ENCODE results near the gene CAV1. TPM values are rescaled to one million over a fixed set of nuclear protein-coding genes. Genes with fewer than 3 reads are reported as not detected.

CAV1 gene
- total RNA-seq, 4 donors from 2014 or later = 301 to 490 (median 321) TPM

DNA sequence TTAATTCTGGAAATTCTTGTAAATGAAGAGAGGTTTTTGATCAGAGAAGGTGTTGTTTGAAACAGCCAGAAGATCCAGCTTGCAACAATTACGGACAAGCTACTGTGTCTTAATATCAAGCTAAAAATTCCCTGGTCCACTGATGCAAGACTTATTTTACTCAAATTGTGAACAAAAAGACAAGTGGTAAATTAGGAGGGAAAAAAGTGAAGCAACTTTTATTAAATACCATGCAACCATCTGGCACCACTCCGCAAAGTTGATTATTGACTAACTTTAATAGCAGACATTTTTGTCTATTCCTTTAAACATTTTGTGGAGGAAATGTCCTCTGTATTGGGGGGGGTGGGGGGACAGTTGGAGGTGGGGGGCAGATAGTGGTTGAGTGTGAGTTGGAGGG lies 30.4 kb upstream of the CAV1 start:
- H3K4me1 ChIP-seq = peaks cover 22 to 24% of the 10 kb centered on the region in 2 donors
- WGBS, 2 donors = 96% methylated on average over 2 of the region's 2 CpGs
- no peak overlapping the region for H3K4me3 ChIP-seq (replicated peaks in 1 of 3)
- intact Hi-C loops (cut with DNase I) = no loop called here
- TF ChIP-seq POLR2A (IDR thresholded peaks at IDR 0.05) = no peak
- TF ChIP-seq, protein P1, sequence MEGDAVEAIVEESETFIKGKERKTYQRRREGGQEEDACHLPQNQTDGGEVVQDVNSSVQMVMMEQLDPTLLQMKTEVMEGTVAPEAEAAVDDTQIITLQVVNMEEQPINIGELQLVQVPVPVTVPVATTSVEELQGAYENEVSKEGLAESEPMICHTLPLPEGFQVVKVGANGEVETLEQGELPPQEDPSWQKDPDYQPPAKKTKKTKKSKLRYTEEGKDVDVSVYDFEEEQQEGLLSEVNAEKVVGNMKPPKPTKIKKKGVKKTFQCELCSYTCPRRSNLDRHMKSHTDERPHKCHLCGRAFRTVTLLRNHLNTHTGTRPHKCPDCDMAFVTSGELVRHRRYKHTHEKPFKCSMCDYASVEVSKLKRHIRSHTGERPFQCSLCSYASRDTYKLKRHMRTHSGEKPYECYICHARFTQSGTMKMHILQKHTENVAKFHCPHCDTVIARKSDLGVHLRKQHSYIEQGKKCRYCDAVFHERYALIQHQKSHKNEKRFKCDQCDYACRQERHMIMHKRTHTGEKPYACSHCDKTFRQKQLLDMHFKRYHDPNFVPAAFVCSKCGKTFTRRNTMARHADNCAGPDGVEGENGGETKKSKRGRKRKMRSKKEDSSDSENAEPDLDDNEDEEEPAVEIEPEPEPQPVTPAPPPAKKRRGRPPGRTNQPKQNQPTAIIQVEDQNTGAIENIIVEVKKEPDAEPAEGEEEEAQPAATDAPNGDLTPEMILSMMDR (IDR thresholded peaks at IDR 0.05) = no peak
- no peaks in the 10 kb centered on the region for H3K27me3 ChIP-seq
- H3K36me3 ChIP-seq = no peaks in the 10 kb centered on the region
- no peak for DNase-seq
- H3K9me3 ChIP-seq = no peaks in the 10 kb centered on the region
- peak overlapping the region in 2 of 3 donors; percentile 49 for H3K27ac ChIP-seq

- intact Hi-C loops (cut with DNase I) = no loop called here
- Histone ChIP-seq H3K4me1 (peaks cover 11 to 17% of the 10 kb centered on the region in 2 donors), H3K9me3 (no peaks in the 10 kb centered on the region), H3K27ac (peak overlapping the region; percentile 1 to 49 (median 49)), H3K4me3 (replicated peaks in 1 of 3) (no peak overlapping the region), H3K36me3 (no peaks in the 10 kb centered on the region), H3K27me3 (no peaks in the 10 kb centered on the region)
- 94 to 100% methylated on average over 1 of the region's 1 CpG for WGBS, 2 donors
- no peak for DNase-seq
- TF ChIP-seq, protein P1 (IDR thresholded peaks at IDR 0.05) = no peak
These were observed 29.1 kb upstream of the CAV1 start for GRCh38 chr7:116495736-116496135.

DNA sequence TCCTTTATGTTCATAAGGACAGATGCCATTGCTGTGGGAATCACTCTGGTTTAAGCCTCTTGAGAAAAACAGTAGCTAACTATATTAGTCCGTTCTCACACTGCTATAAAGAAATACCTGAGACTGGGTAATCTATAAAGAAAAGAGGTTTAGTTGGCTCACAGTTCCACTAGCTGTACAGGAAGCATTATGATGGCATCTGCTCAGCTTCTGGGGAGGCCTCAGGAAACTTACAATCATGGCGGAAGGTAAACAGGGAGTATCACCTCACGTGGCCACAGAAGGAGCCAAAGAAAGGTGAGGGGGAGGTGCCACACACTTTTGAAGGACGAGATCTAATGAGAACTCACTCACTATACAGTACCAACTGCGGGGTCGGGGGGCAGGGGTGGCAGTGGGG lies 28.2 kb upstream of the CAV1 start:
- peak overlapping the region in 1 of 3 donors; percentile 7 for H3K27ac ChIP-seq
- intact Hi-C loops (cut with DNase I) = no loop called here

GRCh38 chr7:116497708-116498107 lies 27.1 kb upstream of the CAV1 start:
- DNase-seq = no peak
- Histone ChIP-seq H3K4me1 (peaks cover 9 to 26% of the 10 kb centered on the region in 2 donors), H3K4me3 (replicated peaks in 1 of 3) (no peak overlapping the region), H3K36me3 (no peaks in the 10 kb centered on the region), H3K27me3 (no peaks in the 10 kb centered on the region), H3K27ac (no peak overlapping the region), H3K9me3 (no peaks in the 10 kb centered on the region)
- WGBS, 2 donors = 95 to 96% methylated on average over 1 of the region's 1 CpG
- intact Hi-C loops (cut with DNase I) = no loop called here
- TF ChIP-seq POLR2A (IDR thresholded peaks at IDR 0.05) = no peak
- TF ChIP-seq, protein P1 (IDR thresholded peaks at IDR 0.05) = no peak

More for the DNA sequence above, 28.2 kb upstream of the CAV1 start:
- H3K4me1 ChIP-seq = peaks cover 11 to 24% of the 10 kb centered on the region in 2 donors
- 96 to 97% methylated on average over 6 of the region's 6 CpGs for WGBS, 2 donors
- H3K36me3 ChIP-seq = no peaks in the 10 kb centered on the region
- no peaks in the 10 kb centered on the region for H3K27me3 ChIP-seq
- TF ChIP-seq, protein P1 (IDR thresholded peaks at IDR 0.05) = no peak
- TF ChIP-seq POLR2A (IDR thresholded peaks at IDR 0.05) = no peak
- DNase-seq = no peak
- no peak overlapping the region for H3K4me3 ChIP-seq (replicated peaks in 1 of 3)
- H3K9me3 ChIP-seq = no peaks in the 10 kb centered on the region

DNA sequence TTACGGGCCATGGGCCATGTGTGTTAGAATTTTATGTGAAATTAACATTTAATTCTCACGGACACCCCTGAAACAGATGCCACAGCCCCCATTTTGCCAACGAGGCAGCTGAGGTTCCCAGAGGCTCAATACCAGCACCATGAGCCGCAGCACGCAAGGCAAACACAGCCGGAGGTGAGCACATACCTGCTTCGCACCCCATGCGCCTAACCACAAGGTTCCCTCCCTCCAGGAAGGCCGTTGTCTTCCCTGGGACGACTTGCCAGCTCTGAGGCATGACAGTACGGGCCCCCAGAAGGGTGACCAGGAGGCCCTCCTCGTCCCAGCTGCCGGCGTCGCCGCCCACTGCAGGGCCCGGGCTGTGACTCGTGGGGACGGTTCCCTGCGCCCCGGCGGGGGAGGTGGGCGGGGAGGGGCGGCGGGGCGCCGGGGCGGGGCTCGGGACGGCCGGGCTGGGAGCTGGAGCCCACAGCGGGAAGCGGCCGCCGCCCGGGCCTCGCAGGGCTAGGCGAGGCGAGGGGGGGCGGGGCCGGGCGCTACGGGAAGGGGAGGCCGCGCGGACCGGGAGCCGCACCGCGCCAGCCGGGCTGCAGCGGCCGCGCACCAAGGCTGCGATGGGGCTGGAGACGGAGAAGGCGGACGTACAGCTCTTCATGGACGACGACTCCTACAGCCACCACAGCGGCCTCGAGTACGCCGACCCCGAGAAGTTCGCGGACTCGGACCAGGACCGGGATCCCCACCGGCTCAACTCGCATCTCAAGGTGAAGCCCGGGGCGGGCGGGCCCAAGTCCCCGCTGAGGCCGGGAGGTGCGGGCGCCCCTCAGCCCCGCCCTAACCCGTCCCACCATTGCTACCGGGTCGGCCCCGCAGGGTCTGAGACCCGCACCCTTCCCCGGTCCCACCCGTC lies 25.4 kb upstream of the CAV1 start, which contains the start of gene CAV2:
Gene CAV2, plus strand, starts transcription at position 571 of the 910 bp plus-strand sequence. Its CDS starts 44 bp downstream, at position 615.
- no peaks in the 10 kb centered on the region for H3K27me3 ChIP-seq

More for the DNA sequence above, 25.4 kb upstream of the CAV1 start, which contains the start of gene CAV2:
- Histone ChIP-seq H3K36me3 (no peaks in the 10 kb centered on the region), H3K9me3 (no peaks in the 10 kb centered on the region), H3K27ac (peak within 1 kb of the TSS; percentile 97 to 98 (median 98)), H3K4me3 (replicated peaks in 1 of 3) (peak within 1 kb of the TSS; percentile 55 to 94 (median 87)), H3K4me1 (peaks cover 16 to 29% of the 10 kb centered on the region in 2 donors)
- intact Hi-C loops (cut with DNase I) = no loop called here
- TF ChIP-seq, protein P1 (IDR thresholded peaks at IDR 0.05) = no peak
- peak; percentile 34 to 89 for TF ChIP-seq POLR2A (IDR thresholded peaks at IDR 0.05)
- 14 to 56% methylated on average over 4 to 14 of the region's 86 CpGs for WGBS, 2 donors
- peak; percentile 82 to 85 for DNase-seq

Measured in thyroid gland (tissue), 4 donors.